Measurements from ENCODE around the gene TMEM209. TPM values are rescaled to one million over a fixed set of nuclear protein-coding genes. Genes with fewer than 3 reads are reported as not detected.

Gene TMEM209
- total RNA-seq (2022; extraction: Qiagen RNA extraction), result 14.9 to 19.3 TPM (median 17.3 TPM) in 5 replicates

GRCh38 chr7:130205084-130205947 is at the start of gene TMEM209:
Gene TMEM209, minus strand, starts transcription at chr7:130205406. Its CDS starts 31 bp downstream, at chr7:130205375.

GRCh38 chr7:130207642-130208041 is 2.4 kb upstream of the TMEM209 start, which contains the start of gene SSMEM1:
Gene SSMEM1, plus strand, starts transcription at chr7:130207860. Its CDS starts 51 bp downstream, at chr7:130207911.

Other genes with a start within 250 kb of the TMEM209 start
- 23.6 to 26.8 TPM (median 23.9 TPM) in 5 replicates for gene ZC3HC1, start 154.0 kb downstream of the TMEM209 start, total RNA-seq (2022; extraction: Qiagen RNA extraction)
- 10.6 to 19.6 TPM (median 16.8 TPM) in 5 replicates for gene KLHDC10, start 134.9 kb downstream of the TMEM209 start, total RNA-seq (2022; extraction: Qiagen RNA extraction)
- gene SSMEM1, start 2.5 kb upstream of the TMEM209 start, total RNA-seq (2022; extraction: Qiagen RNA extraction), result not detected in 5 replicates
- gene CPA2, start 61.5 kb upstream of the TMEM209 start, total RNA-seq (2022; extraction: Qiagen RNA extraction), result 0.09 to 0.21 TPM (median 0.15 TPM) in 3 of 5 replicates, not detected in the others
- 3.7 to 6.3 TPM (median 4.6 TPM) in 5 replicates for gene CPA4, start 87.8 kb upstream of the TMEM209 start, total RNA-seq (2022; extraction: Qiagen RNA extraction)
- gene CPA5, start 139.4 kb upstream of the TMEM209 start, total RNA-seq (2022; extraction: Qiagen RNA extraction), result not detected in 5 replicates
- gene CPA1, start 175.1 kb upstream of the TMEM209 start, total RNA-seq (2022; extraction: Qiagen RNA extraction), result not detected in 5 replicates
- gene CEP41, start 235.6 kb upstream of the TMEM209 start, total RNA-seq (2022; extraction: Qiagen RNA extraction), result 11.9 to 13.6 TPM (median 13.0 TPM) in 5 replicates